HG03460 (cell line): Measurements from ENCODE around the gene TBCD.

Experiments used
- ATAC-seq: cut with Tn5 transposase; IDR thresholded peaks from one replicate; pipeline ENCODE4 v1.9.1; 2021; ENCODE audit not compliant: unreplicated experiment

Gene TBCD

DNA sequence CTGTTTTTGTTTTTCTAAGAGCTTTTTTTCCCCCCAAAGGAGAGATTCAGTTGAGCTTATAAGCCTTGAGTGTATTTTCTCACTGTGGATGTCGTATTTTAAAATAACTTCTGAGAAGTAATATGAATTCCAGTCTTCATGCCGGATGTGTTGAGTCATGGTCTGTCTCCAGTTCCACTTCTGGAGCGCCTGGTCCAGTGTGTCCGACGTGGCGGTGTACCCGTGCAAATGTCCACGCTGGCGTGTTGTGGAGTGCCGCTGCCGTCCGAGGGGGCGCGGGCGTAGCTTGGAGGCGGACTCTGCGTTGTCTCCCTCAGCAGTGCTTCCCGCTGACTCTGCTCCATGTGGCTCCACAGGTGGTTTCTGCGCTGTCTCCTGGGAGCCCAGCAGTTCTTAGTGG lies 148.9 kb downstream of the TBCD start:
- no peak for ATAC-seq

DNA sequence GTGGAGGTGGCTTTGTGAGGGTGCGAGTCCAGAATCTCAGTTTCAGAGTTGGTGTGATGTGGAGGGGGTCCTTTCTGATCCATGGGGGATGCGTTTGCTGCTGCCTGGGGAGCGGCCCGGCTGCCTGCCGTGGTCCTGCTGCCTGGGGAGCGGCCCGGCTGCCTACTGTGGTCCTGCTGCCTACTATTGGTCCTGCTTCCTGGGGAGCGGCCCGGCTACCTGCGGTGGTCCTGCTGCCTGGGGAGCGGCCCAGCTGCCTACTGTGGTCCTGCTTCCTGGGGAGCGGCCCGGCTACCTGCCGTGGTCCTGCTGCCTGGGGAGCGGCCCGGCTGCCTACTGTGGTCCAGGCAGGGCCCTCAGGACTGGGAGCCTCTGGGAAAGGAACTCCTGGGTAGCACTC lies 149.5 kb downstream of the TBCD start:
- ATAC-seq: no peak

- ATAC-seq: no peak
Observed at GRCh38 chr17:82901856-82902255, 150.0 kb downstream of the TBCD start.

GRCh38 chr17:82902972-82903874 lies 151.4 kb downstream of the TBCD start:
- ATAC-seq: no peak

DNA sequence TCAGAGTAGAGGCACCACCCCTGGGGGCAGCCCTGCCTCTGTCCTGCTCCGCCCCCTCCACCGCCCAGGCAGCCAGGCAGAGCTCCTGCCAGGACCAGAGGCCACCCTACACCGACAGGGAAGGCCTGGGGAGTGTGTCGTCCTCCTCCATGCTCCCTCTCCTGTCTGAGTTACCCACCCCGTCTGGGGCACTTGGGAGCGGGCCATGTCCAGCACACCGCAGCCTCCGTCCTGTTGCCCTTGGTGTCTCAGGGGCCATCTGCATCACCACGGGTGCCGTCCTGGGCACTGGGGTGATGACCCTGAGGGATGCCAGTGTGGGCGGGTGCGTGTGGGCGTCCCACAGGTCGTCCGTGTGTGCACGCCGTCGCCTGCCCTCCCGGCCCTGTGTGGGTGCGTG lies 153.3 kb downstream of the TBCD start:
- no peak for ATAC-seq

DNA sequence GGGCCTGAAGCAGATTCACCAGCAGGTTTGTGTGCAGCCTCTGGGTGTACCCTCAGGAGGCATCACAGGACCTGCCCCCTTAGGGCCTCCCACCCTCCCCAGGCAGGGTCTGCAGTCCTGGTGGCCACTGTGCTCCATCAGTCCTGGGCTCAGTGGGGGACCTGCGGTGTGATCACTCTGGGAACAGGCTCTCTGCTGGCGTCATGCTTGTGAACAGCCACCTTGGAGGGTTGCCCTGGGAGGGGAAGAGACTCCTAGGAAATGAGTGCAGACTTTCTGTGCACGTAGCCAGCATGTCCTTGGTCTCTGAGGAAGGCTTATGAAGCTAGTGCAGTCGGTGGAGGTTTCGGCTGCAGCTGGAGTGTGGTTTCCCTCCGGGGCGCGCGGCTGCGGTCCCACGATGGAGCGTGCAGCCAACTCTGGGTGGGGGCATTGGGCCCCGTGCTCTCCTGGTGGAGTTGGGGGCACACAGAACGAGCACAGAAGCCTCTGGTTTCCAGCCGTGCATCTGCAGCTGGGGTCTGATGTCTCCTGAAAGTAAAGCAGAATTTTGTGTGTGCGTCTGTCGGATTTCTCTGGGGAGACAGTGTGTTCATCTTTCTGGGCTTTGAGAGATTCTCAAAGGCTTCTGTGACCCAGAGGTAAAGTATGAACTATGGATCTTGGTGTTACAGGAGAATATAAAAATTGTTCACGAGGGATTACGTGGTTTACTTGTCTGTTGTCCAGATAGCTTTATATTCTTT lies 156.1 kb downstream of the TBCD start:
- ATAC-seq: no peak

DNA sequence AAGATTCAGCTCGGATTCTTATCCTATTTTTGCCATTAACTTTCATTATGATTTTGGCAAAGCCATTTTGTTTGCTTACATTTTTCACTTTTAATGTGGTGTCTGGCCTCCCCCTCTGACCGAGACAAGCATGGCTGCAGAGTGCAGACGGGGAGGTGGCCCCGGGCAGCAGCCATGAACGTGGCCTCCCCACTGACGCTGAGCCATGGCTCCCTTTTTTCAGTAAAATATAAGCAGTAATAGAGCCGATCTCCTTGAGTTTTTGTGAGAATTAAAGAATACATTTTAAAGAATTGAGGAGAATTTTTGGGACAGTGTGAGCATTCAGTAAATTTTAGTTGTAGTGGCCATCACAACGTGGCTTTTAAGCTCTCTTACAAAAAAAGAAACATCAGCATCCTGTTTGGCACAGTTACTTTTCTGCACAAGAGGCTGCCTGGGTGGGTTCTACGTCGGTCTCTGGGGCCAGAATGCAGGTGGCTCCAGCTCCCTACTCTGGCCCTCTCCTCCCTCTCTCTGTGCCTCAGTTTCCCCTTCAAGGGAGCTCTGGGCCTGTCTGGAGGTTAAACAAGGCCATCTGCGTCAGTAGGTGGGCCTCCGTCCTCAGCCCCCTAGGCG lies 156.8 kb downstream of the TBCD start:
- no peak for ATAC-seq

GRCh38 chr17:82909322-82909904 lies 157.5 kb downstream of the TBCD start:
- ATAC-seq: no peak

DNA sequence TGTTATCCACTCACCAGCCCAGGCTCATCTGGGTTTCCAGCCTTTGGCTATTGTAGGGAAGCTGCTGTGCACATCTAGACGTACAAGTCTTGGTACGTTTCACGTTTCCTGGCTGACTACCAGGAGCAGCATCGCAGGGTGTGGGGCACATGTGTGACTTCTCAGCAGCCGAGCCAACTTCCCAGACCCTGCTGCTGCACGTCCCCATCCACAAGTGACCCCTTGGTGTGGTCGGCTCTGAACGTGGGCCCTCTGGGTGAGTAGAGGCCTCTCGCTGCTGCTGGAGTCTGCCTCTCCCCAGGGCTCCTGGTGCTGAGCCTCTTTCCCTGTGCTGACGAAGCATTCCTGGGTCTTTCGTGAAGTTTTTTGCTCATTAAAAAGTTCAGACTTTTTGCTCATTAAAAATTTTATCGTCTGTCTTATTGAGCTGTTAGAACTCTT lies 158.2 kb downstream of the TBCD start:
- no peak for ATAC-seq

DNA sequence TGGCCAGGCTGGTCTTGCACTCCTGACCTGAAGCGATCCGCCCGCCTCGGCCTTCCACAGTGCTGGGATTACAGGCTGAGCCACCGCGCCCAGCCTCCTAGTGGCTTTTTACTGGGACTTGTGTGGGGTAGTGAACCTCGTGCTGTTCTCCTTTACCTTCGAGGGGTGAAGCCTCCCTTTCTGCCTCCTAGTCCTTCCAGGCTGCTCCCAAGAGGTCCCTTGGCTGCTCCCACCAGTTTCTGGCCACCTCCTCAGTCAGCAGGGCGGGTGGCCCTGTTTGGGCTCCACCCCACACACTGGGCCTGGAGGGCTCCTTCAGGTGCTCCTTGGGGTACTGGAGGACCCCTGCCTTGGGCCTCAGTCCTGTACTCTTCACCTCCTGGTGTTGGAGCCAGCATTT lies 158.9 kb downstream of the TBCD start:
- ATAC-seq: no peak

DNA sequence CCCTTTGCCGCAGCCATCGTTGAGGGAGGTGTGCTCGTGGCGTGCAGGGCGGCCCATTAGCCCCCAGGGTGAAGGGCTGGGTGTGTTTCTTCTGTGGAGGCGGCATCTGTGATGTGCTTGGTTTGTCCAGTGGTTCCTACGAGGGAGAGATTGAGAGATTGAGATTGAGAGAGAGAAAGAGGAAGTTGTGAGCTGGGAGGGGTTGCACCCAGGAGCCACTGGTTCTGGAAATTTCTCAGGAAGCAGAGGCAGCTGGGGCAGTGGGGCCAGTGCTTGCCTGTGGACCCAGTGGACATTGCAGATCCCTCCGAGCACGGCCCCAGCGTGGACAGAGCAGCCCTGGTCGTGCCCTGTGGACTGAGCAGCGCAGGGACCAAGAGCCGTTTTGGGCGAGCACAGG lies 160.0 kb downstream of the TBCD start:
- no peak for ATAC-seq

DNA sequence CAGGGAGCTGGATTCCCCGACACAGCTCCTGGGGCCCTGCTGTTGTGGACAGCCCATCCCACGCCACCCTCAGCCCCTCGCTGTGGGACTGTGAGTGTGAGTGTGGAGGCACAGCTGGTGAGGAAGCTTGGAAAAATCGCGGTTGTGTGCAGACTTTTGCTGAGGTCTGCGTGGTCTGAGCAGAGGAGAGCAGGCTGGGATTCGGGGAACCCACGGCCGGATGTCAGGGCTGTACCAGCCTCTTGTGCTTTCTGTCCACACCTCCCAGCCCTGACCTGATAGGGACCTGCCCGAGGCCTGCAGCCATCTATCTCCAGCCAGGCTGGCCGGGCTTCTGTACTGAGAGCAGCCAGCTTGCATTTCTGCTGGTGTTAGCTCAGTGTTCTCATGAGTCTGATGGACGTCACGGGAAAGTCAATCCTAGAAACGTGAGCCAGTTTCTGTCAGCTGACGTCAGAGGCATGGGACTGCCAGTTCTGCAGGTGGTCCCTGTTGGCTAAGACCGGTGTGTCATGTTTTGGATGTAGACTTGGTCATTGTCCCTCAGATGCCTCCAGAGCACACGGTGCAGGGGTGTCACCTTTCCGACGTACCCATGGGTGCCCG lies 160.7 kb downstream of the TBCD start:
- ATAC-seq: no peak

DNA sequence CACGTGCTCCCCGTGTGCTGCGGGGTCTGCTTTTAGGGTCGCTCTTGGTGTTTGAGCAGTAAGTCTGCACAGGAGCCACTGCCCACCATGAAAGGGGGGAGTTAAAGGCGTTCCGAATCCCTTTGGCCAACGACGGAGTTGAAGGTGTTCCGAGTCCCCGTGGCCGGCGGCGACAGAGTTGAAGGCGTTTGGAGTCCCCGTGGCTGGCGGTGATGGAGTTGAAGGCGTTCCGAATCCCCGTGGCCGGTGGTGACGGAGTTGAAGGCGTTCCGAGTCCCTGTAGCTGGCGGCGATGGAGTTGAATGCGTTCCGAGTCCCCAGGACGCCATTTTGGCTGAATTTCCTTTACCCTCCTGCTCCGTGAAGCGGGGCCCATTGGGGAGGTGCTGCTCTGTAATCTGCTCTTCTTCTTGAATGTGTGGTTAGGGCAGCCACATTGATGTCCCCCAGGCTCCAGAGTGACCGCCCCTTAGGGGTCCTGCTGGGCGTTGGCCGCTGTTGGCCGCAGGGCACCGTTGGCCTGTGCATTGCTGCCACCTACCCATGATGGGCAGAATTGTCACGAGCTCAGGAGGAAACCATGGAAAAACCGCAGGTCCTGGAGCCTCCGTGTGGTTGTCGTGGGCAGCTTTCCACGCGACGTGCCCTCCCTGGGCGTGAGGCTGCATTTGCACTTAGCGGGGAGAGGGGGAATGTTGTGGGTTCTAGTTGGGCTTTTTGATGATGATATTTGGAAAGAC lies 161.6 kb downstream of the TBCD start:
- ATAC-seq: no peak

GRCh38 chr17:82914375-82914774 lies 162.5 kb downstream of the TBCD start:
- ATAC-seq: no peak

DNA sequence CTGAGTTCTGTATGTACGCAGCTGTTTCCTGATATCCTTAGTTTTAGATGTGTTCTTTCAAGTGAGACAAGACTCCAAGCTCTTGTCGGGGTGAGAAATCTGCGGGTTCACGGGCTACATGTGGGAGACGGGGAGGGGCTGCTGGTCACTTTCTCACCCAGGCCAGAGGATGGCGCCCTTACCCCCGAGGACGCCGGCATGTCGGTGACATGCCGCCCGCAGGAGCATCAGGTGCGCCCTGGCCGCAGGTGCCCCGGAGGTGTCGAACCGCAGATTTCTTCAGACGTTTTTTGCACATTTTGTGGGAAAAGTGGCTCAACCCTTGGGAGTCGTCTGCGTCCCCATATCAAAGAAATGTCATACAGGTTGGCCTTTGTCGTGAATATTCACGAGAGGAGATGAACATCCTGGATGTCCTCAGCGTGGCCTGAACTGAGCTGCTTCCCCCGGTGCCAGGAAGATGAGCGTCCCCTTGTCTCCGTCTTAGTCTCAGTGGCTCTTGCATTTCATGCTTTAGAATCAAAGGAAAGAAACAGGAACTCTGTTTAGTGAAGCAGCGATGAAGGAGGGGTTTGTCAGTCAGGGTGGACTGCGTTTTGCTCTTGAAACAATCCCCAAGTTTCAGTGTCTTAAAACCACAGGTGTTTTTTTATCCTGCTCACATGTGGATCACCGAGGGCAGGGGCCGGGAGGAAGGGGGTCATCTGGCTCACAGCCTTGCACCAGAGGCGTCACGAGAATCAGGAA lies 163.3 kb downstream of the TBCD start:
- no peak for ATAC-seq

DNA sequence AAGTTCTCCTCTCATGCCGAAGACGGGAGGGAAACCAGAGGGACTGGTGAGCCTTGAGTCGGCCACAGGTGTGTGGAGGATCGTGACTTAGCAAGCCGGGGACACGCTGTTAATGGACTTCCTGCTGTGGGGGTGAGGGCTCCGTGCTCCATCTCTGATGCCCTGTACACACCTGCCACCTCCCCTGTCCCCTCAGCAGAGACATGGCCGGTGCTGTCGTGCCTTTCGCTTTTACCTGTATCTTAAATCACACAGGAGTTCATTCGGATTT lies 163.8 kb downstream of the TBCD start:
- no peak for ATAC-seq

- ATAC-seq: no peak
Observed at GRCh38 chr17:82917699-82918345, 166.0 kb downstream of the TBCD start.

GRCh38 chr17:82918508-82918907 lies 166.6 kb downstream of the TBCD start:
- ATAC-seq: no peak

- no peak for ATAC-seq
Observed at GRCh38 chr17:82920150-82920549, 168.3 kb downstream of the TBCD start.
